Activated CD4-positive, alpha-beta T cell treated with anti-CD3 and anti-CD28 coated beads, Interleukin-2, amount 10 ng/mL, durations not matched to agents 24 days and 14 days (primary cell): ENCODE results near the gene KLKB1. TPM values are rescaled to one million over a fixed set of nuclear protein-coding genes. Genes with fewer than 3 reads are reported as not detected.

Experiments
- DNase-seq: peaks from one replicate; pipeline ENCODE4 v3.0.0; 2022
- H3K27ac Mint-ChIP-seq: one replicate; pipeline ENCODE4 v1.8.0; 2022; ENCODE audit warnings: mild to moderate bottlenecking, mixed read lengths
- H3K27me3 Mint-ChIP-seq: one replicate; pipeline ENCODE4 v1.8.0; 2022; ENCODE audit warnings: mixed read lengths
- H3K36me3 Mint-ChIP-seq: one replicate; pipeline ENCODE4 v1.8.0; 2022; ENCODE audit warnings: low read depth, mild to moderate bottlenecking, mixed read lengths
- H3K4me1 Mint-ChIP-seq: one replicate; pipeline ENCODE4 v1.8.0; 2021; ENCODE audit warnings: mixed read lengths
- H3K4me3 Mint-ChIP-seq: one replicate; pipeline ENCODE4 v1.8.0; 2022; ENCODE audit warnings: mild to moderate bottlenecking, moderate library complexity, mixed read lengths
- H3K9me3 Mint-ChIP-seq: one replicate; pipeline ENCODE4 v1.8.0; 2021; ENCODE audit warnings: mixed read lengths
- intact Hi-C: fragments of 100-400 bp; cut with micrococcal nuclease; formaldehyde crosslinking; loops from one replicate; pipeline ENCODE4 v1.15.1; 2023
- total RNA-seq: library from RNA; stranded (reverse); gene quantifications from 2 replicates; pipeline ENCODE4 v1.2.3, GENCODE V29; 2022

KLKB1 gene
- total RNA-seq: 0.09 and 0.12 TPM in 2 replicates

DNA sequence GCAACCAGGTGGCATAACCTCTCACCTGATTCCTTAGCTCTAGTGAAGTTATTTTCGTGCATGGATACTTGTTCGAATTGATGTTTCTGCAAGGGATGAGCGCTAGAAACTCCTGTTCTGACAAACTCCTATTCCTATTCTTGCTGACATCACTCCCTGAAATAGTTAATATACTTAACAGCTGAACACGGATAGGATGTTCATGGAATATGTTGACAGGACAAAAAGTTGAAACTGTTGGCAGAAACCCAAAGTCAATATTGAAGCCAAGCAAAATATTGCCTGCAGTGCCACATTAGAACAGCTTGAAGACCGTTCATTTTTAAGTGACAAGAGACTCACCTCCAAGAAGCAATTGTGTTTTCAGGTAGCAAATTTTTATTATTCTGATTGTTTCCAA lies at the start of gene KLKB1:
TSS of gene KLKB1 (plus strand) at position 287 of the 400 bp plus-strand sequence. CDS start 689 bp downstream, outside the sequence.
- no peaks in the 10 kb centered on the region for H3K4me1 Mint-ChIP-seq
- no peak within 1 kb of the TSS for H3K27ac Mint-ChIP-seq
- H3K27me3 Mint-ChIP-seq: no peaks in the 10 kb centered on the region
- intact Hi-C loops: no loop called here
- no peaks in the 10 kb centered on the region for H3K36me3 Mint-ChIP-seq
- peak; percentile 7 for DNase-seq
- no peak within 1 kb of the TSS for H3K4me3 Mint-ChIP-seq
- H3K9me3 Mint-ChIP-seq: peaks cover 12% of the 10 kb centered on the region

DNA sequence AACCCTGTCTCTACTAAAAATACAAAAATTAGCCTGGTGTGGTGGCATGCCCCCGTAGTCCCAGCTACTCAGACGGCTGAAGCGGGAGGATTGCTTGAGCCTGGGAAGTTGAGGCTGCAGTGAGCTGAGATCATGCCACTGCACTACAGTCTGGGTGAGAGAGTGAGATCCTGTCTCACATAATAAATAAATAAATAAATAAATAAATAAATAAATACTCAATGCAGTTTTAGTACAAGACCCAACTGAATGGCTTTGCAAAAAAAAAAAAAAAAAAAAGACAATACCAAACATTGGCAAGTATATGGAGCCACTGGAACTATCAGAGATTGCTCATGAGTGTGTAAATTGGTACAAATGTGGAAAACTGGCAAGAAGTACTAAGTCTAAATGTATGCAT lies 39.2 kb upstream of the KLKB1 start:
- DNase-seq: no peak
- Mint-ChIP-seq H3K27me3 (peaks cover 26% of the 10 kb centered on the region), H3K9me3 (peaks cover 9% of the 10 kb centered on the region), H3K27ac (no peak overlapping the region), H3K4me1 (peaks cover 22% of the 10 kb centered on the region), H3K4me3 (no peak overlapping the region), H3K36me3 (peaks cover 5% of the 10 kb centered on the region)
- intact Hi-C loops: no loop called here

DNA sequence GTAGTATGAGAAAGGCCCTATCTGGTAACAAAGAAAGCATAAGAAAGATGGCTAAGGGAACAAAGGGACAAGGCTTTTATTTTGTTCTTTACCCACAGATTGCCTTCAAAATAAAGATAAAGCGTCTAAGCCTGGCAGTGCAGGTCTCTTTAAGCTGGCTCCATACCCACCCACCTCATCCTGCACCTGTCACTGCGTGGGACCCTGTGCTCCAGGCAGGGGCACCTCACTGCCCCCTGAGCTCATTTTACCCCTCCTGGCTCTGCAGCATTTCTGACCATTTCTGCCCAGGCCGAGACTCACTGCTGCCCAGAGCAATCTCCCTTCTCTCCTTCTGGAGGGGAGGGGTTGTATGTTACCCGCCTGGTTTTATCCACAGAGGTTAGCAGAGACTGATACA lies 37.7 kb upstream of the KLKB1 start:
- peak overlapping the region; percentile 94 for H3K27ac Mint-ChIP-seq
- H3K9me3 Mint-ChIP-seq: peaks cover 5% of the 10 kb centered on the region
- H3K27me3 Mint-ChIP-seq: peaks cover 13% of the 10 kb centered on the region
- H3K4me1 Mint-ChIP-seq: peaks cover 23% of the 10 kb centered on the region
- no peak for DNase-seq
- intact Hi-C loops: loop anchor here (2.0 to 10.0 kb wide), 5 partner anchors 29 to 985 kb away; partner anchors contain the start of genes CCDC110, CFAP97, SNX25 and TLR3
- H3K36me3 Mint-ChIP-seq: peaks cover 4% of the 10 kb centered on the region
- peak overlapping the region; percentile 90 for H3K4me3 Mint-ChIP-seq

DNA sequence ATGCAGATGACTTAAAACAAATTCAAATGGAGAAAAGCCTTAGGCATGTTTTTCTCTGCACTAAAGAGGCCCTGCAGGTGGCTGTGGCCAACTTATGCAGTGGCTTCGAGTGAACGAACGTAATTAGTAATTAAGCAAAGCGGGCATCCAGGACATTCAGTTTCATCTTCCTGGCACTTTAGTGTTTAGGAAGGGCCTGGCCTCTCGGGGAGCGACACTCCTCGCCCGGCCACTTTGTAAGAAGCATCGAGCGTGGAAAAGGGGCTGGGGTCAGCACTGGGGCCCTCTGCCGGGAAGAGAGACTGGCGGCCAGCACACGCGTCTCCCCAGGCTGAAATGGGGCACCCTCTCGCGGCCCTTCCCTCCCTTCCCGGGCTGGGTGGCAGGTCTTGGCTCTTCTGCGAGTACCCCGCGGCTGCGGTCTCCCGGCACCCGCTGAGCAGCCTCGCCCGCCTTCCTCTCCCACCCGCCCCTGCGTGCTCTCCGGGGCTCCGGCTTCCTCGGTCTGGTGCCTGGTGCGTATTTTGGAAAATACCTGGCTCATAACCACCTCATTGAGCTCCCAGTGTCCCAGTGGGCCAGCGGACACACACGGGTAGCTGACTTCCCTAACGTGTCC lies 36.6 kb upstream of the KLKB1 start:
- Mint-ChIP-seq H3K27ac (peak overlapping the region; percentile 94), H3K27me3 (peaks cover 2% of the 10 kb centered on the region), H3K9me3 (no peaks in the 10 kb centered on the region), H3K36me3 (peaks cover 6% of the 10 kb centered on the region), H3K4me1 (peaks cover 23% of the 10 kb centered on the region), H3K4me3 (peak overlapping the region; percentile 90)
- intact Hi-C loops: loop anchor here (2.0 to 10.0 kb wide), 5 partner anchors 30 to 986 kb away; partner anchors contain the start of genes CCDC110, CFAP97, SNX25 and TLR3
- DNase-seq: peak; percentile 84

DNA sequence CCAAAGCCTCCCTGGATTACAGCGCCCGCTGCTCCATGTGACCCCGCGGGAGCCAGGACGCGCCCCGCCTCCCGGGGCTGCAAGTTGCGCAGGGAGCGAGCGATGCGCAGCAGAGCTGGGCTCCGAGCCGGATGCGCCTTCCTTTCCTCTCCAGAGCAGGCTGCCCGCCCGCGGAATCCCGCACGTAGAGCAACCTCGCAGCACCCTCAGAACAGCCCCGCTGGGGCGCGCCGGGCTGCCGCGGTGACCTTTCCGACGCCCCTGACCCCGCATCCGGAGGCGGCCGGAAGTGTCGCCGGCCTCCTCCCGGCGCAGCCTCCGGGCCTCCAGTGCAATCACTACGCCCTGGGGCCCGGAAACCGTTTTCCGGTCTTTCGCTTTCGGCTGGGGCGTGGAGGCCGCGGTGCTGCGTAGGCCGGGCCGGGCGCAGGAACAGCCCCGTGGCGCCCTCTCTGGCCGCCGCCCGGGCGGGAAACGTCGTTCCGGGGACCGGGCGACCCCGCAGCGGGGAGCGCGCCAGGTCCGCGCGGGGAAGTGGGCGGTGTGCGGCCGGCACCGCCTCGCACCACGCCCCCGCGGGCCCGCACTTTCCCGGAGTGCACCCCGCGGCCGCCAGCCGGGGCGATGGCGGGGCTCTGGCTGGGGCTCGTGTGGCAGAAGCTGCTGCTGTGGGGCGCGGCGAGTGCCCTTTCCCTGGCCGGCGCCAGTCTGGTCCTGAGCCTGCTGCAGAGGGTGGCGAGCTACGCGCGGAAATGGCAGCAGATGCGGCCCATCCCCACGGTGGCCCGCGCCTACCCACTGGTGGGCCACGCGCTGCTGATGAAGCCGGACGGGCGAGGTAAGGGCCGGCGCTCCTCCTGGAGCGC lies 35.9 kb upstream of the KLKB1 start, which contains the start of gene CYP4V2:
TSS of gene CYP4V2 (plus strand) at position 368 of the 866 bp plus-strand sequence. CDS start at position 625, 257 bp downstream.
- Mint-ChIP-seq H3K4me3 (peak within 1 kb of the TSS; percentile 97), H3K27me3 (no peaks in the 10 kb centered on the region), H3K4me1 (peaks cover 23% of the 10 kb centered on the region), H3K27ac (peak within 1 kb of the TSS; percentile 94), H3K36me3 (peaks cover 6% of the 10 kb centered on the region), H3K9me3 (no peaks in the 10 kb centered on the region)
- intact Hi-C loops: loop anchor here (2.0 to 10.0 kb wide), 5 partner anchors 31 to 987 kb away; partner anchors contain the start of genes CCDC110, CFAP97, SNX25 and TLR3
- peak; percentile 98 for DNase-seq

DNA sequence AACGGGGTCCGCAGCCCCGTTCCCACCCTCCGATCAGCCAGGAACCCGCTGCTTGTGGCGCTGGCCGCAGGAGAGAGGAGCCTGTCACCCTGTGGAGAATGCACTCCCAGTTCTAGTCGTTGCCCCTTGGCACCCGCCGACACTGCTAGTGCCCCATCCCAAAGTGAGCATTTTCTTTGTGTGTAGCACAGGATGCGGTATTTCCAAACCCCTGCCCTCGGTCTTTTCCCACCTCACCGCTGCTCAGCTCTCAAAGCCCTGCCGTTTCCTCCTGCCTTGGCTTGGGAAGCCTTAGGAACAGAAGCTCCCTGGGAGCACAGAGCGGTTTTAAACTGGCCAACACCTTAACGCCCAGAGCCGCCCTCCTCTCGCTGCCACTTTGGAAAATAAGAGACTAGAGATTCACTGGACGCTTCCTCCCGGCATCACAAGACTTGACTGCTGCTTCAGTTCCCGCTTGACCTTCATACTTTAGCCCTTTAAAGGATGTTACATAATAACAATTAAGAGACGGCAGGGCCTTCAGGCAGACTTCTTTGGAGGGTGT lies 35.2 kb upstream of the KLKB1 start:
- peaks cover 11% of the 10 kb centered on the region for H3K36me3 Mint-ChIP-seq
- H3K9me3 Mint-ChIP-seq: no peaks in the 10 kb centered on the region
- DNase-seq: peak; percentile 81
- peaks cover 23% of the 10 kb centered on the region for H3K4me1 Mint-ChIP-seq
- no peaks in the 10 kb centered on the region for H3K27me3 Mint-ChIP-seq
- peak overlapping the region; percentile 93 for H3K27ac Mint-ChIP-seq
- intact Hi-C loops: loop anchor here (5.0 to 10.0 kb wide), 3 partner anchors 125 to 987 kb away; partner anchors contain the start of genes CCDC110, CFAP97, SNX25 and TLR3
- H3K4me3 Mint-ChIP-seq: peak overlapping the region; percentile 97

DNA sequence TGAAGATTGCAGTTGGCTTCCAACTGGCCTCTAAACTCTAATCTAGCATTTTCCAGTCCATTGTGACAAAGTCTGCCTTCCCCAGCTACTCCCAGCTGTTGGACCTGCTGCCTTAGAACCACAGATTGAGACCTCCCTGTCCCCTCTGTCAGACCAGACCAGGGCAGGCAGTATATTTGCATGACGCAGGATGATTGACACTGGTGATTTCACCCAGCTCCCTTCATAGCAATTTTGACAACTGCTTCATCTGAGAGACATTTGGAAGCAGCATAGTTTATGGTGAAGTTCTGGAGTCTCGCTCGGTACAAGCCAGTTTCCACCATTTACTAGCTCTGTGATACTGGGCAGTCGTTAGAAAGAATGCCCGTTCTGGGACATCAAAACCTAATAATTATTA lies 33.5 kb upstream of the KLKB1 start:
- H3K9me3 Mint-ChIP-seq: no peaks in the 10 kb centered on the region
- DNase-seq: no peak
- H3K4me1 Mint-ChIP-seq: peaks cover 22% of the 10 kb centered on the region
- intact Hi-C loops: loop anchor here (5.0 to 10.0 kb wide), 3 partner anchors 127 to 989 kb away; partner anchors contain the start of genes CCDC110, CFAP97, SNX25 and TLR3
- no peak overlapping the region for H3K4me3 Mint-ChIP-seq
- H3K27me3 Mint-ChIP-seq: no peaks in the 10 kb centered on the region
- peaks cover 15% of the 10 kb centered on the region for H3K36me3 Mint-ChIP-seq
- no peak overlapping the region for H3K27ac Mint-ChIP-seq

DNA sequence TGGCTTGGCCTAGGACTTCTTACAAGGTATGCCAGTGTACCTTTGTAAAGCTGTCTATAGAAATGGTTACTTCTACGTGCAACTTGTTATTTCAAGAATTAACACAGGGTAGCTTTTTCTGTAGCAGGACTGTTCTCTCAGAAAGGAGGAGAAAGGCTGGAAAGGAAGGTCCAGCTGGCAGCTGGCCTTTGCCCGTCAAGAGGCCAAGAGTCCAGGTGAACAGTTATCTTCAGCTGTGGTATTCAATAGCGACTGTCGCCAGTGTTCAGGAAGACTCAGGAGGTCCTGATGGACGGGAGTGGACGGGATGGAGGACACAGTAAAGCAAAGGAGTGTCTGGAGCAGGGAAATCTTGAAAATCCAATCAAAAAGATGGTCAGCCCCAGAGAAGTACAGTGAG lies 31.2 kb upstream of the KLKB1 start:
- H3K9me3 Mint-ChIP-seq: no peaks in the 10 kb centered on the region
- H3K4me3 Mint-ChIP-seq: no peak overlapping the region
- H3K36me3 Mint-ChIP-seq: peaks cover 15% of the 10 kb centered on the region
- H3K27me3 Mint-ChIP-seq: no peaks in the 10 kb centered on the region
- peaks cover 6% of the 10 kb centered on the region for H3K4me1 Mint-ChIP-seq
- DNase-seq: no peak
- H3K27ac Mint-ChIP-seq: no peak overlapping the region
- intact Hi-C loops: loop anchor here (10.0 kb wide), 1 partner anchor 991 kb away; the partner anchor contains the start of genes CFAP97 and SNX25

DNA sequence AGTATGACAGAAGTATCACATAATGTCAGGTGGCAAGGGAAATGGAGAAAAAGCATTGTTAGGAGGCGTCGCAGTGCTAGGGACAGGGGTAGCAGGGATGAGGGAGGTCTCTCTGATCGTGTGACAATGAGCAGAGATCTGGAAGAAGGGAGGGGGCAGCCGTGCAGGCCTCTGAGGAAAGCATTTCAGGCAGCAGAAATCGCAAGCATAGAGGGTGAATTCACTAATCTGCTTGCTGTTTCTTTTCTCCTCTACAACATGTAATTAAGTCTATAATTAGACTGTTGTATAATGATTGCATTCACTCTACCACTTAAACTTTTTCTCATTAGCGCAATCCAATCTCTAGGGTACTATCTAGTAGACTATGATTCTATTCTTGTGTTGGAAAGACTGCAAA lies 26.8 kb upstream of the KLKB1 start:
- Mint-ChIP-seq H3K9me3 (no peaks in the 10 kb centered on the region), H3K4me1 (peaks cover 6% of the 10 kb centered on the region), H3K27ac (no peak overlapping the region), H3K27me3 (no peaks in the 10 kb centered on the region), H3K4me3 (no peak overlapping the region), H3K36me3 (peaks cover 13% of the 10 kb centered on the region)
- intact Hi-C loops: no loop called here
- DNase-seq: peak; percentile 27

DNA sequence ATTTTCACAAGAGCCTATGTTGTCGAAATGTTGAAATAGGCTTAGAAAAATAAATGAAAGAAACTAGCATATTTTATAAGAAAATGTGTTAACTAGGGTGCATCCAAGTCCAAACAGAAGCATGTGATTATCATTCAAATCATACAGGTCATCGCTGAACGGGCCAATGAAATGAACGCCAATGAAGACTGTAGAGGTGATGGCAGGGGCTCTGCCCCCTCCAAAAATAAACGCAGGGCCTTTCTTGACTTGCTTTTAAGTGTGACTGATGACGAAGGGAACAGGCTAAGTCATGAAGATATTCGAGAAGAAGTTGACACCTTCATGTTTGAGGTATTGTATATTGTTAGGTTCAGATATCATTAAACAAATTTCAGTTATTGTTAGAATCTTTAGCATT lies 26.3 kb upstream of the KLKB1 start:
- intact Hi-C loops: no loop called here
- Mint-ChIP-seq H3K27ac (no peak overlapping the region), H3K27me3 (no peaks in the 10 kb centered on the region), H3K9me3 (no peaks in the 10 kb centered on the region), H3K36me3 (peaks cover 13% of the 10 kb centered on the region), H3K4me1 (peaks cover 6% of the 10 kb centered on the region), H3K4me3 (no peak overlapping the region)
- DNase-seq: no peak

DNA sequence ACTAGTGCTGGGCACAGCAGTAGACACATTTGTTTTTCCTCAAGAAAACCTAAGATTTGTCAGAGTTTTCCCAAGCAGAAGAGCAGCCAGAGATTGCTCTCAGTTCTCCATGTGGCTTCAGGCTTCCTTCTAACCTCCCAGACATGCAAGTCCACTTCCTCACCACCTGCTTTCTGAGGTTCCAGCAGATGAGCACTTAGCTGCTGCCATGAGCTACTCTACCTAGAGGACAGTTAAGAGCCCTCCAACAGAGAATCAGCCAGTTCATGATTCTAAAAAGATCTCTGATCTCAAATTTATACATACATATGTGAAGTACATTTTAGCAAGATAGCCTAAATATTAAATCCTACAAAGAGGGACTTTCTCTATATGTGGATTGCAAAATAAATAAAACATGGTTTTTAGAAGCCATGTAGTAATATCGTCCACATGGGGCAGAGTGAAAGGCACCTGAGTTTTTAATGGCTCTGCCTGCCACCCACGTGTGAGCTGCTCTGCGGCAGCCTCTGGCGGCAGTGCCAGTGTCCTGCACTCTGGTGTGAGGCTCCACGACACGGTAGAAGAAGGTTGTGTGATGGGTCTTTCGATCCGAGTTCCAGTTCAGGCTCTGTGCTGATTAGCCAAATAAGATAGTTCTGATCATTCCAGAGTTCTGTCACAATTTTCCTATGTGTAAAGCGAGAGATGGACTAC lies 25.6 kb upstream of the KLKB1 start:
- H3K9me3 Mint-ChIP-seq: no peaks in the 10 kb centered on the region
- H3K36me3 Mint-ChIP-seq: peaks cover 13% of the 10 kb centered on the region
- intact Hi-C loops: no loop called here
- H3K27me3 Mint-ChIP-seq: no peaks in the 10 kb centered on the region
- peak overlapping the region; percentile 0 for H3K27ac Mint-ChIP-seq
- H3K4me1 Mint-ChIP-seq: peaks cover 6% of the 10 kb centered on the region
- H3K4me3 Mint-ChIP-seq: no peak overlapping the region
- DNase-seq: peak; percentile 82

DNA sequence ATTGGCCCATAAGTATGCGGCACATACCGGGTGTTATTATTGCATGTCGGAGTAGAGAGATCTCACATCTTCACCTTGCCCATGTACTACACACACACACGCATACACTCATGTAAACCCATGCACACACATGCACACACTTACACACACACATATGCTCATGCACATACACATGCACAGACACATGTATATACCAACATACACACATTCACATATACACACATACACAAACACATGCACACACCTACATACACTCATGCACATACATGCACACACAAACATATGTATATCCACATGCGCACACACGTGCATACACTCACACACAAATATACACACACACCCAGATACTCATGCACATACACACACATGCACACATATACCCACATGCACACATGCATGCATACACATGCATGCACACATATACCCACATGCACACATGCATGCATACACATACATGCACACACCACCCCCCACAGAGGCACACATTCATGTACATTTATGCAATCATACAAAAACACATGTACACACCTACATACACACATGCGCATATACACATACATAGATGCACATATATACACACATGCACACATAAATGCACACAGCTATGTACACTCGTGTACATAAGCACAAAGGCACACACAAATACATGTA lies 24.7 kb upstream of the KLKB1 start:
- DNase-seq: no peak
- H3K27me3 Mint-ChIP-seq: no peaks in the 10 kb centered on the region
- no peak overlapping the region for H3K4me3 Mint-ChIP-seq
- H3K9me3 Mint-ChIP-seq: no peaks in the 10 kb centered on the region
- peaks cover 8% of the 10 kb centered on the region for H3K36me3 Mint-ChIP-seq
- intact Hi-C loops: no loop called here
- no peak overlapping the region for H3K27ac Mint-ChIP-seq
- peaks cover 6% of the 10 kb centered on the region for H3K4me1 Mint-ChIP-seq

DNA sequence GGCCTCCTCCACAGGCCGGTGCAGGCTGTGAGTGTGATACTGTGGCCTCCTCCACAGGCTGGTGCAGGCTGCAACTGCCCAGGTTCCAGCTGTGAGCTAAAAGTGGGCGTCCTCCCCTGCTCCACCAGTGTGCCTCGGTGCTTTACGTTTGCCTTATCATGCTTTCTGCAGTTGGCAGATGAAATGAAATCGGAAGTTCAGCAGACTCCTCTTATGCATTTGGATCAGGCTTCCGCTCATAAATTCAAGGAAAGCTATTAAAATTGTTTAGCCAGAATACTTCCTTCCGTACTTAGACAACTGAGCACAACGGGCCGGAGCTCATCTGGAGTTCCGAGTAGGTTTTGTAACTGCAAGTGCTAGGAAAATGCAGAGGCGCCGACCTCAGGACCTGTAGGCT lies 23.9 kb upstream of the KLKB1 start:
- Mint-ChIP-seq H3K4me1 (peaks cover 6% of the 10 kb centered on the region), H3K27me3 (no peaks in the 10 kb centered on the region), H3K4me3 (no peak overlapping the region), H3K36me3 (peaks cover 6% of the 10 kb centered on the region), H3K9me3 (no peaks in the 10 kb centered on the region), H3K27ac (no peak overlapping the region)
- DNase-seq: peak; percentile 55
- intact Hi-C loops: no loop called here
